SK-N-SH treated with all-trans-retinoic acid at 6 μM for 48 hours (cell line): ENCODE measurements around the gene MIA3.

Experiments used
- ARNTL ChIP-seq: fragments of 450-650 bp; formaldehyde crosslinking; IDR thresholded peaks from 2 replicates; pipeline ENCODE4 v1.5.0; 2020; ENCODE audit warnings: low read depth, mild to moderate bottlenecking, moderate library complexity, borderline replicate concordance
- BACH2 ChIP-seq: fragments of 250-450 bp; sonication (Bioruptor Pico); IDR thresholded peaks from 2 replicates; pipeline ENCODE4 v1.9.0; 2021; ENCODE audit warnings: mild to moderate bottlenecking, borderline replicate concordance
- ESRRG ChIP-seq: fragments of 250-450 bp; sonication (Bioruptor Pico); IDR thresholded peaks from 2 replicates; pipeline ENCODE4 v1.6.1; 2021; ENCODE audit warnings: mild to moderate bottlenecking
- GLIS3 ChIP-seq: fragments of 250-450 bp; sonication (Bioruptor Pico); IDR thresholded peaks from 2 replicates; pipeline ENCODE4 v1.5.0; 2020; ENCODE audit warnings: mild to moderate bottlenecking, moderate library complexity
- ISL1 ChIP-seq: fragments of 250-450 bp; sonication (Bioruptor Pico); IDR thresholded peaks from 2 replicates; pipeline ENCODE4 v2.1.2; 2022; ENCODE audit warnings: mild to moderate bottlenecking, moderate library complexity
- OSR1 ChIP-seq: fragments of 250-450 bp; sonication (Bioruptor Pico); IDR thresholded peaks from 2 replicates; pipeline ENCODE4 v1.8.0; 2022; ENCODE audit warnings: moderate library complexity, mild to moderate bottlenecking, inconsistent platforms
- PPARA ChIP-seq: fragments of 250-450 bp; sonication (Bioruptor Pico); IDR thresholded peaks from 2 replicates; pipeline ENCODE4 v1.5.0; 2020; ENCODE audit warnings: mild to moderate bottlenecking, borderline replicate concordance
- RARB ChIP-seq: fragments of 250-450 bp; sonication (Bioruptor Pico); IDR thresholded peaks from 2 replicates; pipeline ENCODE4 v1.8.0; 2021; ENCODE audit warnings: mild to moderate bottlenecking, moderate library complexity
- ZC3H10 ChIP-seq: fragments of 250-450 bp; sonication (Bioruptor Pico); IDR thresholded peaks from 2 replicates; pipeline ENCODE4 v1.5.1; 2021; ENCODE audit warnings: mild to moderate bottlenecking, moderate library complexity
- ZFP30 ChIP-seq: fragments of 450-650 bp; formaldehyde crosslinking; IDR thresholded peaks from 2 replicates; pipeline ENCODE4 v1.5.0; 2022; ENCODE audit warnings: mild to moderate bottlenecking, moderate library complexity
- ZNF565 ChIP-seq: fragments of 450-650 bp; formaldehyde crosslinking; conservative IDR thresholded peaks from 2 replicates; pipeline ENCODE4 v1.5.0; 2020; ENCODE audit warnings: low read depth, mild to moderate bottlenecking, moderate library complexity
- TF ChIP-seq, protein P1 (sequence below): fragments of 250-450 bp; sonication (Bioruptor Pico); IDR thresholded peaks from 2 replicates; pipeline ENCODE4 v1.5.1; 2021; ENCODE audit warnings: mild to moderate bottlenecking, moderate library complexity
- TF ChIP-seq, protein P2 (sequence below): fragments of 250-450 bp; sonication (Bioruptor Pico); IDR thresholded peaks from 2 replicates; pipeline ENCODE4 v1.8.0; 2020; ENCODE audit warnings: mild to moderate bottlenecking, moderate library complexity, borderline replicate concordance
- TF ChIP-seq, protein P3 (sequence below): fragments of 250-450 bp; sonication (Bioruptor Pico); IDR thresholded peaks from 2 replicates; pipeline ENCODE4 v1.8.0; 2021; ENCODE audit warnings: low read depth, mild to moderate bottlenecking, moderate library complexity, borderline replicate concordance

- no peak for TF ChIP-seq ZFP30 (CRISPR knock-in tag)
- TF ChIP-seq GLIS3 (CRISPR knock-in tag): no peak
- TF ChIP-seq BACH2 (CRISPR knock-in tag): no peak
- TF ChIP-seq ARNTL (CRISPR knock-in tag): no peak
- TF ChIP-seq ZNF565 (CRISPR knock-in tag): no peak
- TF ChIP-seq ESRRG (CRISPR knock-in tag): no peak
- TF ChIP-seq PPARA (CRISPR knock-in tag): no peak
- TF ChIP-seq, protein P1, sequence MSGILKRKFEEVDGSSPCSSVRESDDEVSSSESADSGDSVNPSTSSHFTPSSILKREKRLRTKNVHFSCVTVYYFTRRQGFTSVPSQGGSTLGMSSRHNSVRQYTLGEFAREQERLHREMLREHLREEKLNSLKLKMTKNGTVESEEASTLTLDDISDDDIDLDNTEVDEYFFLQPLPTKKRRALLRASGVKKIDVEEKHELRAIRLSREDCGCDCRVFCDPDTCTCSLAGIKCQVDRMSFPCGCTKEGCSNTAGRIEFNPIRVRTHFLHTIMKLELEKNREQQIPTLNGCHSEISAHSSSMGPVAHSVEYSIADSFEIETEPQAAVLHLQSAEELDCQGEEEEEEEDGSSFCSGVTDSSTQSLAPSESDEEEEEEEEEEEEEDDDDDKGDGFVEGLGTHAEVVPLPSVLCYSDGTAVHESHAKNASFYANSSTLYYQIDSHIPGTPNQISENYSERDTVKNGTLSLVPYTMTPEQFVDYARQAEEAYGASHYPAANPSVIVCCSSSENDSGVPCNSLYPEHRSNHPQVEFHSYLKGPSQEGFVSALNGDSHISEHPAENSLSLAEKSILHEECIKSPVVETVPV (CRISPR knock-in tag): no peak
- TF ChIP-seq RARB (CRISPR knock-in tag): no peak
- no peak for TF ChIP-seq OSR1
- TF ChIP-seq, protein P2, sequence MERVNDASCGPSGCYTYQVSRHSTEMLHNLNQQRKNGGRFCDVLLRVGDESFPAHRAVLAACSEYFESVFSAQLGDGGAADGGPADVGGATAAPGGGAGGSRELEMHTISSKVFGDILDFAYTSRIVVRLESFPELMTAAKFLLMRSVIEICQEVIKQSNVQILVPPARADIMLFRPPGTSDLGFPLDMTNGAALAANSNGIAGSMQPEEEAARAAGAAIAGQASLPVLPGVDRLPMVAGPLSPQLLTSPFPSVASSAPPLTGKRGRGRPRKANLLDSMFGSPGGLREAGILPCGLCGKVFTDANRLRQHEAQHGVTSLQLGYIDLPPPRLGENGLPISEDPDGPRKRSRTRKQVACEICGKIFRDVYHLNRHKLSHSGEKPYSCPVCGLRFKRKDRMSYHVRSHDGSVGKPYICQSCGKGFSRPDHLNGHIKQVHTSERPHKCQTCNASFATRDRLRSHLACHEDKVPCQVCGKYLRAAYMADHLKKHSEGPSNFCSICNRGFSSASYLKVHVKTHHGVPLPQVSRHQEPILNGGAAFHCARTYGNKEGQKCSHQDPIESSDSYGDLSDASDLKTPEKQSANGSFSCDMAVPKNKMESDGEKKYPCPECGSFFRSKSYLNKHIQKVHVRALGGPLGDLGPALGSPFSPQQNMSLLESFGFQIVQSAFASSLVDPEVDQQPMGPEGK (CRISPR knock-in tag): no peak
- TF ChIP-seq ISL1 (CRISPR knock-in tag): no peak
- TF ChIP-seq, protein P3, sequence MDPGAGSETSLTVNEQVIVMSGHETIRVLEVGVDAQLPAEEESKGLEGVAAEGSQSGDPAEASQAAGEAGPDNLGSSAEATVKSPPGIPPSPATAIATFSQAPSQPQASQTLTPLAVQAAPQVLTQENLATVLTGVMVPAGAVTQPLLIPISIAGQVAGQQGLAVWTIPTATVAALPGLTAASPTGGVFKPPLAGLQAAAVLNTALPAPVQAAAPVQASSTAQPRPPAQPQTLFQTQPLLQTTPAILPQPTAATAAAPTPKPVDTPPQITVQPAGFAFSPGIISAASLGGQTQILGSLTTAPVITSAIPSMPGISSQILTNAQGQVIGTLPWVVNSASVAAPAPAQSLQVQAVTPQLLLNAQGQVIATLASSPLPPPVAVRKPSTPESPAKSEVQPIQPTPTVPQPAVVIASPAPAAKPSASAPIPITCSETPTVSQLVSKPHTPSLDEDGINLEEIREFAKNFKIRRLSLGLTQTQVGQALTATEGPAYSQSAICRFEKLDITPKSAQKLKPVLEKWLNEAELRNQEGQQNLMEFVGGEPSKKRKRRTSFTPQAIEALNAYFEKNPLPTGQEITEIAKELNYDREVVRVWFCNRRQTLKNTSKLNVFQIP (CRISPR knock-in tag): no peak
- TF ChIP-seq ZC3H10: no peak
These were observed 40.0 kb downstream of the MIA3 start for GRCh38 chr1:222657899-222658298.
